ENCODE measurements around the gene HOXC10.

The HOXC10 gene

GRCh38 chr12:54003625-54004024 is 18.7 kb downstream of the HOXC10 start:
- no peak for DNase-seq (ENCODE audit: low read depth in 3 of 3)

GRCh38 chr12:54004063-54004840 is 19.3 kb downstream of the HOXC10 start:
- no peak for DNase-seq (ENCODE audit: low read depth in 3 of 3)

GRCh38 chr12:54004841-54005530 is 20.0 kb downstream of the HOXC10 start:
- no peak for DNase-seq (ENCODE audit: low read depth in 3 of 3)

DNA sequence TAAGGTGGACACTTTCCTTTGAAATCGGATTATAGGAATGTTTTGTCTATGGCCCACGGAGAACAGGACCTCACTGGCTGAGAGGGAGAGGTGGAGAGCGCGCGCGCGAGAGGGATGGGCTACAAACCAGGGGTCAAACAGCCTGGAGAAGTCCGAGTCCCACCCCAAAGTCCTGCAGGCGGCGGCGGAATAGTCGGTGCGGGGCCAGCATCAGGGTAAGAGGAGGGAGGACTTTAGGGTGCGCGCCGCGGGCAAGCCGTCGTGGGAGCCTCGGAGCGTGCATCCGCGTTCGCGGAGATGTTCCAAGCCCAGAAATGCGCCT is 20.5 kb downstream of the HOXC10 start:
- DNase-seq (ENCODE audit: low read depth in 3 of 3) = no peak

GRCh38 chr12:54005853-54006558 is 21.1 kb downstream of the HOXC10 start:
- peak; percentile 73 to 78 (median 78) for DNase-seq (ENCODE audit: low read depth in 3 of 3)

DNA sequence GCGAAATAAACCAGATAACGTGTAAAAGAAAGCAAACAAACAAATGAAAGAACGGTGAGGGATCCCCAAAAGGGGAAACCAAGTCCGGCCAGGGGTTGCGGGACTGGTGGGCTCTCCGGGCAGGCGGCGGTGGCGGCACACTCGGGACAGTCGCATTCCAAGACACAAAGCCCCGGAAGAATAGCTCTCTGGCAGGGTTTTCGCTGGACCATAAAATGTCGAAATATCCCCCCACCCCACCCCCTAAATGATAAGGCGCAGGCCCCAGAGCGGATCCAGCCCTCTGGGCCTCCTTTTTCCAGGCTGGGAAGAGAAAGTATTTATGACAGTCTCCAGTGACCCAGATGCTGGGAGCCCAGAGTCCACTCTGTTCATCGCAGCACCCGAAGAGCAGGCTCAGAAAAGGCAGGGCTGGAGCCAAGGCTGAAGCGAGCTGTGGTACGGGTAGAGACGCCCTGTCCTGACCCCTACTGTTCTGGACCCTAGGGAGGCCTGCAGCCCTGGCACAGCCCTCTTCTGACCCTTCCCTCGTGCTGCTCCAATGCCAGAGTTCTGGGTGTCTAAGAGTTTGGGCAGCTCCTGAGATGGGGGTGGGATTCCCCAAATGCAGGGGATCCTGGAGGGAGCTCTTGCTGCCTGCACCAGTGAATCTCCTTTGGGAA is 21.7 kb downstream of the HOXC10 start:
- DNase-seq (ENCODE audit: low read depth in 3 of 3) = no peak

GRCh38 chr12:54007538-54008259 is 22.8 kb downstream of the HOXC10 start:
- DNase-seq (ENCODE audit: low read depth in 3 of 3) = no peak

GRCh38 chr12:54008260-54008552 is 23.3 kb downstream of the HOXC10 start:
- DNase-seq (ENCODE audit: low read depth in 3 of 3) = no peak

GRCh38 chr12:54009171-54010052 is 24.5 kb downstream of the HOXC10 start:
- DNase-seq (ENCODE audit: low read depth in 3 of 3) = no peak

- no peak for DNase-seq (ENCODE audit: low read depth in 3 of 3)
These were observed 25.4 kb downstream of the HOXC10 start for GRCh38 chr12:54010053-54010971.

DNA sequence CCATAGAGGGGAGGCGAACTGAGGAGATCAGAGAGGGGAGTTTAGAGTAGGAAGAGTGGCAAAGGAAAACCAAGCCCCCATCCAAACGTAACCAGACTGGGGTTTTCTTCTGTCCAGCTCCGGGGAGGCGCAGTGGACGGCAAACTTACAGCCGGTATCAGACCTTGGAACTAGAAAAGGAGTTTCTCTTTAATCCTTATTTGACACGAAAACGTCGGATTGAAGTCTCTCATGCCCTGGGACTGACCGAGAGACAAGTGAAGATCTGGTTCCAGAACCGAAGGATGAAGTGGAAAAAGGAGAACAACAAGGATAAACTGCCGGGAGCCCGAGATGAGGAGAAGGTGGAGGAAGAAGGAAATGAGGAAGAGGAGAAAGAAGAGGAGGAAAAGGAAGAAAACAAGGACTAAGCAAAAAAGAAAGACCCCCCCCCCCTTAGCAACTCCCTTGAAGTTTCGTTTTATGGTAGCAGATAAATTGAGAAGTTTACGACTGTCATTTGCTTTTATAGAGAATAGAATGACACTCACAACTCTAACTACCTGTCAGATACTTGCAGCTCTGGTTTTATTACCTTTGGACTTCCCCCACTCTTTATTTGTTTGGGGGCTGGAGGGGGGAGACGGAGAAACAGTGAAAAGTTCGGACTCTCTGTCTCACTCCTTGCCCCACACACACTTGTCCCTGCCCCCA is 26.2 kb downstream of the HOXC10 start:
- no peak for DNase-seq (ENCODE audit: low read depth in 3 of 3)

- no peak for DNase-seq (ENCODE audit: low read depth in 3 of 3)
These were observed 27.0 kb downstream of the HOXC10 start for GRCh38 chr12:54011665-54012532.

- DNase-seq (ENCODE audit: low read depth in 3 of 3) = no peak
These were observed 27.9 kb downstream of the HOXC10 start for GRCh38 chr12:54012631-54013409.

DNA sequence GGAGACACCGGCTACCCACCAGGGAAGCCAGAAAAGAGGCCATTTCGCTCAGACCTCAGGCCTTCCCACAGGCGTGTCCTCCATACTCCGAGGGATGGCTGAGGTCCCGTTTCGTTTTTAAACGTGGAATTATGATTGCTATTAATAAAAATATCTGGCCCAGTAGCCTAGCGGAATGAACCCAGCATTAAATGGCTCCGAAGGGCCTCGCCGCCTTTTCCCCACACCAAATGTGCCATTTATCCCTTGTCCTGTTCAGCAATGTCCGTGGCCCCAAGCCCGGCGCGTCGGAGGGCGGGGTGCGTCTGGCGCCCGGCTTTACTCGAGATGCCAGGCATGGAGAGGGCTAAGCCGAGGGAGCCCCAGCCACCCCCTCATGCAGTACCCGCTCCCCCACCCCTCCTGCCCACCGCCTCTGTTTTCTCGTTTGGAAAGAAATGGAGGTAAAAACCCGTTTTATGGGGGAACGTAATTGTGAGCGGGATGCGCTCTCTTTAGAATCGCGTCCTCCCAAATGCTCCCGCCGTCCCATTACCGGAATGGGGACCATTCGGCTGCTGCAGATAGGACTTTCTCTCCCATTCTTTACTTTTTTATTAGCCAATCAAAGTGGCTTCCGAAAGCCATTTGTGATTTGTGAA is 29.6 kb downstream of the HOXC10 start:
- no peak for DNase-seq (ENCODE audit: low read depth in 3 of 3)

DNA sequence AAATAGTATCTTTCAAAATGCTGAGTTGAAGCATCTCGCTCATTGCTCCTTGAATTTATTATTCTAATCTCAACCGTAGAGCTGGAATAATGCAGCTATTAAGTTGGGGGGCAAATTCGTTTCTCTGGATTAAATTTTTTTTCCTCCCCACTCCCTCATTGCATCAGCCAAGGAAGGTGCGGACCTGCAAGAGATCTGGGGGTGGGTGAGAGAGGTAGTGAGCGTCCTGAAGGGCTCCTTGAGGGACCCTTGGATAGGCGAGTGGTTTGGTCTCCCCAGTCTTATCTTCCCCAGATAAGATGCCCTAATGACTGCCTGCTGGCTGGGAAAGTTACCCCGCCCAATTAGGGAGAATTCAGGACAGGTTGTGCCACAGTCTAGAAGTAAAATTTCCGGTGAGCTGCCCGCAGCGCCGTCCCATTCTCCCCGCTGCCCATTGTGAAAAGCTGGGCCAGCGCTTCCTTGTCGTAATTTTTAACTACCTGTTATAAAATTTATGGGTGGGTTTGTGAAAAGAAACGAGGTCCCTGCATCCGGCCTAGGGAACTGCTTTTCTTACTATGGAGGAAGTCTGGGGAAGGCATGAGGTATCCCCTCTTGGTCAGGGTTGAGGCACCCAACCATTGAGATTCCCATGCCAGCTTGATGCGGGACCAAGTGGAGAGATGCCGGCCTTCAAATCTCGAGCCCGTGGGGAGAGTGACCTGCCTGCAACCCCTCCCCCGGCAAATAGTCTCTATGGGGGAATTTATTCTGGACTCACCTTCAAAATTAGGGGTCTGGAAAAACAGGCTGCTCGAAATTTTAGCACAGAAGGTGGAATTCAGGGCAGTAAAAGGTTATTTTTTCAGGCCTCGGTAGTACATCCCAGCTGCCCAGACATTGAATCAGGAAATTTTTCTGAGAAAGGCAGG is 30.3 kb downstream of the HOXC10 start:
- no peak for DNase-seq (ENCODE audit: low read depth in 3 of 3)

DNA sequence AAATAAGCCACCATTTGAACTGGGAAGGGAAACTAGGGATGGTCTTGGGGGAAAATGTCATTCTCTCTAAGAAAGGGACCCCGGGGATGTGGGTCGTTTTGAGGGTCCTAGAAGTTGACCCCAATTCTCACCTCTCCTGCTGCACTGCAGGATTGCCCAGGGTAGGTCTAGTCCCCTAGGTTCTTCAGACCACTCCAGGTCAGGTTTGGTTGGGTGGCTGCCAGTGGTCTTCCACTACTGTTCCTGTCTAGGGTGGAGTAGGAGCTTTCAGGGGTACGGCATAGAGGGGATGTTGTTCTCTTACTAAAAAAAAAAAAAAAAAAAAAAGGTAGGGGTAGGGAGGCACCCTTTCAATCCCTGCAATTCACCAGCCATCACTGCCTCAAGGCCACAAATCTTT is 31.1 kb downstream of the HOXC10 start:
- no peak for DNase-seq (ENCODE audit: low read depth in 3 of 3)

Measured in stimulated activated CD4-positive, alpha-beta T cell treated with anti-CD3 and anti-CD28 coated beads, TNF-alpha, amount 100 ng/mL, for 24 hours (primary cell).